ENCODE data around the gene TMED3.

The TMED3 gene

GRCh38 chr15:79282371-79283251, 28.3 kb upstream of the TMED3 start, which contains the start of gene ANKRD34C:
Gene ANKRD34C, plus strand, starts transcription at chr15:79282722. Its CDS starts 10,563 bp downstream, at chr15:79293285.
- Histone ChIP-seq H3K9ac (no peak within 1 kb of the TSS), H3K4me2 (ENCODE audit: low read length) (no peak within 1 kb of the TSS), H3K4me1 (no peaks in the 10 kb centered on the region), H3K27me3 (ENCODE audit: control insufficient read depth, insufficient read depth, low read length) (peaks cover 3% of the 10 kb centered on the region), H3K27ac (no peak within 1 kb of the TSS), H3K9me3 (ENCODE audit: control insufficient read depth, low read length) (no peaks in the 10 kb centered on the region), H2AFZ (no peak within 1 kb of the TSS), H3K4me3 (ENCODE audit: low read depth, low read length) (no peak within 1 kb of the TSS), H3K36me3 (ENCODE audit: control insufficient read depth, insufficient read depth, low read length) (no peaks in the 10 kb centered on the region), H3K79me2 (no peaks in the 10 kb centered on the region)
- TF ChIP-seq CTCF (IDR thresholded peaks at IDR 0.05) = no peak

- Histone ChIP-seq H3K36me3 (ENCODE audit: control insufficient read depth, insufficient read depth, low read length) (no peaks in the 10 kb centered on the region), H3K4me2 (ENCODE audit: low read length) (no peak overlapping the region), H2AFZ (no peak overlapping the region), H3K4me1 (no peaks in the 10 kb centered on the region), H3K79me2 (no peaks in the 10 kb centered on the region), H3K27me3 (ENCODE audit: control insufficient read depth, insufficient read depth, low read length) (peaks cover 3% of the 10 kb centered on the region), H3K9me3 (ENCODE audit: control insufficient read depth, low read length) (no peaks in the 10 kb centered on the region), H3K27ac (no peak overlapping the region), H3K9ac (no peak overlapping the region), H3K4me3 (ENCODE audit: low read depth, low read length) (no peak overlapping the region)
- no peak for TF ChIP-seq CTCF (IDR thresholded peaks at IDR 0.05)
These were observed 27.5 kb upstream of the TMED3 start for GRCh38 chr15:79283252-79284048.

- H3K79me2 ChIP-seq = no peaks in the 10 kb centered on the region
- no peak for TF ChIP-seq CTCF (IDR thresholded peaks at IDR 0.05)
These were observed 20.2 kb upstream of the TMED3 start for GRCh38 chr15:79290642-79291275.

GRCh38 chr15:79292011-79292410, 18.9 kb upstream of the TMED3 start:
- no peaks in the 10 kb centered on the region for H3K79me2 ChIP-seq
- H3K36me3 ChIP-seq (ENCODE audit: control insufficient read depth, insufficient read depth, low read length) = no peaks in the 10 kb centered on the region
- no peak overlapping the region for H2AFZ ChIP-seq
- no peaks in the 10 kb centered on the region for H3K4me1 ChIP-seq
- H3K9me3 ChIP-seq (ENCODE audit: control insufficient read depth, low read length) = no peaks in the 10 kb centered on the region
- no peak for TF ChIP-seq CTCF (IDR thresholded peaks at IDR 0.05)
- H3K27ac ChIP-seq = no peak overlapping the region
- H3K4me2 ChIP-seq (ENCODE audit: low read length) = no peak overlapping the region
- no peak overlapping the region for H3K9ac ChIP-seq
- no peak overlapping the region for H3K4me3 ChIP-seq (ENCODE audit: low read depth, low read length)
- H3K27me3 ChIP-seq (ENCODE audit: control insufficient read depth, insufficient read depth, low read length) = no peaks in the 10 kb centered on the region

More at GRCh38 chr15:79290642-79291275, 20.2 kb upstream of the TMED3 start:
- no peak overlapping the region for H3K27ac ChIP-seq
- no peaks in the 10 kb centered on the region for H3K27me3 ChIP-seq (ENCODE audit: control insufficient read depth, insufficient read depth, low read length)
- H3K9ac ChIP-seq = no peak overlapping the region
- H3K4me2 ChIP-seq (ENCODE audit: low read length) = no peak overlapping the region
- no peak overlapping the region for H2AFZ ChIP-seq
- no peaks in the 10 kb centered on the region for H3K36me3 ChIP-seq (ENCODE audit: control insufficient read depth, insufficient read depth, low read length)
- no peak overlapping the region for H3K4me3 ChIP-seq (ENCODE audit: low read depth, low read length)
- no peaks in the 10 kb centered on the region for H3K9me3 ChIP-seq (ENCODE audit: control insufficient read depth, low read length)
- H3K4me1 ChIP-seq = no peaks in the 10 kb centered on the region
